Smooth muscle cell (in vitro differentiated cells): Measurements from ENCODE around the gene DAPK3. TPM values are rescaled to one million over a fixed set of nuclear protein-coding genes. Genes with fewer than 3 reads are reported as not detected.
A peak's percentile ranks its signal among the peaks of the same experiment; 100 is the strongest.

Source experiments
- DNase-seq: peaks from one replicate; lab custom pipeline; 2025; ENCODE audit not compliant: unreplicated experiment; lab: John Stamatoyannopoulos, UW
- H2AFZ ChIP-seq: fragments of 200-600 bp; sonication (generic); 2 replicates; pipeline ENCODE4 v1.6.0; 2016; ENCODE audit warnings: antibody characterized with exemption, low read depth, mild to moderate bottlenecking
- H3F3A ChIP-seq: fragments of 200-600 bp; sonication (generic); 2 replicates; pipeline ENCODE4 v1.6.0; 2017; ENCODE audit warnings: antibody characterized with exemption, low read depth
- H3K27ac ChIP-seq: fragments of 200-600 bp; sonication (generic); 2 replicates; pipeline ENCODE4 v1.5.1; 2016; ENCODE audit warnings: low read depth, mild to moderate bottlenecking
- H3K27me3 ChIP-seq: fragments of 200-600 bp; sonication (generic); 2 replicates; pipeline ENCODE4 v1.6.1; 2016; ENCODE audit warnings: low read depth, mild to moderate bottlenecking
- H3K36me3 ChIP-seq: fragments of 200-600 bp; sonication (generic); 2 replicates; pipeline ENCODE4 v1.5.1; 2016; ENCODE audit warnings: low read depth
- H3K4me1 ChIP-seq: fragments of 200-600 bp; sonication (generic); 2 replicates; pipeline ENCODE4 v1.5.1; 2016; ENCODE audit warnings: low read depth
- H3K4me2 ChIP-seq: fragments of 200-600 bp; sonication (generic); 2 replicates; pipeline ENCODE4 v1.6.0; 2016; ENCODE audit warnings: mild to moderate bottlenecking
- H3K4me3 ChIP-seq: fragments of 200-600 bp; sonication (generic); 2 replicates; pipeline ENCODE4 v1.5.1; 2016; ENCODE audit warnings: mild to moderate bottlenecking
- H3K79me2 ChIP-seq: fragments of 200-600 bp; sonication (generic); 2 replicates; pipeline ENCODE4 v1.6.0; 2016; ENCODE audit warnings: low read depth, mild to moderate bottlenecking
- H3K9ac ChIP-seq: fragments of 200-600 bp; sonication (generic); 2 replicates; pipeline ENCODE4 v1.6.0; 2016; ENCODE audit warnings: low read depth
- H3K9me3 ChIP-seq: fragments of 200-600 bp; sonication (generic); replicated peaks from 2 replicates; pipeline ENCODE4 v1.5.1; 2016; ENCODE audit warnings: low read depth
- H4K20me1 ChIP-seq: fragments of 200-600 bp; sonication (generic); 2 replicates; pipeline ENCODE4 v1.6.0; 2016; ENCODE audit warnings: low read depth
- WGBS: methylation state at CpG from one replicate; pipeline ENCODE4 v1.1.7; 2016; ENCODE audit warnings: low lambda C conversion rate; 5-methylcytosine and 5-hydroxymethylcytosine counted together
- polyA plus RNA-seq: library from polyadenylated mRNA; unstranded; fragments of >200 nt; fragmentation: Nextera tagmentation; extraction: Ambion mirVana; gene quantifications from 2 replicates; pipeline ENCODE4 v1.2.1, GENCODE V29; 2016
- total RNA-seq: library from RNA; depleted of rRNA; stranded (reverse); fragments of >200 nt; gene quantifications from 2 replicates; pipeline ENCODE4 v1.2.3, GENCODE V29; 2014
- TF ChIP-seq, protein P1 (sequence below): fragments of 200-600 bp; sonication (generic); IDR thresholded peaks from 2 replicates; pipeline ENCODE4 v1.5.1; 2017; ENCODE audit warnings: borderline replicate concordance, mild to moderate bottlenecking, antibody characterized with exemption; ENCODE audit not compliant: insufficient read depth, poor library complexity, severe bottlenecking

Gene DAPK3
- total and polyA plus RNA-seq, 2 experiments from 2014 or later: 82.9 to 113 TPM

DNA sequence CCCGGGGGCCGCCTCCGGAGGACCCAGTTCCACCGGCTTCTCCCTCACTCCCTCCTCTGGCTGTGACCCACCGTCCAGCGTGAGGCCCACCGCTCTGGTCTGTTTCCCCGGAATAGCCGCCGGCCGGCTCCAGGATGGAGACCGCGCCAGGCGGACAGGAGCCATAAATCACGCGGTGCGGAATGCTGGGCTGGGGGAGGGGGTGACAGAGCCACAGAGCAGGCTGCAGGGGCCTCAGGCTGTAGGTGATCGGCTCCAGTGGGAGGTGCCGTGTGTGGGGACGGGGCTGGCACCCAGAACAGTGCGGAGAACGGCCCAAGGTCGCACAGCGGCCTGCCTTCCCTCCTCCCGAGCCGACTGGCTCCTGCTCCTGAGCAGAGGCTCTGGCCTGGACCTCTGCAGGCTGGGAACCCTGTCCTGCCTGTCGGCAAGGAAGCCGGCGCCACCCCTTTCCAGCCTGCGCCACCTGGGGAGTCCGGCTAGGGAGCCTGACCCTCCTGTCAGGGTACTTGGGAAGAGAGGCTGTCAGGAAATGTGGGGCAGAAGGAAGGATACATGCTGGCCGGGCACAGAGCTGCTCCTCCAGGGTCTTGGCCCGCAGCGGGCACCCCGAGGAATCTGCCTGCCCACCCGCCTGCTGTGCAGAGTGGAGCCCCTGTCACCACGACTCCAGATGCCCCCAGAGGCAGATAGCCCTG, 45.0 kb upstream of the DAPK3 start:
- 78% methylated on average over 34 of the region's 37 CpGs for WGBS
- H3K79me2 ChIP-seq: peaks cover 47% of the 10 kb centered on the region
- peaks cover 93% of the 10 kb centered on the region for H4K20me1 ChIP-seq

DNA sequence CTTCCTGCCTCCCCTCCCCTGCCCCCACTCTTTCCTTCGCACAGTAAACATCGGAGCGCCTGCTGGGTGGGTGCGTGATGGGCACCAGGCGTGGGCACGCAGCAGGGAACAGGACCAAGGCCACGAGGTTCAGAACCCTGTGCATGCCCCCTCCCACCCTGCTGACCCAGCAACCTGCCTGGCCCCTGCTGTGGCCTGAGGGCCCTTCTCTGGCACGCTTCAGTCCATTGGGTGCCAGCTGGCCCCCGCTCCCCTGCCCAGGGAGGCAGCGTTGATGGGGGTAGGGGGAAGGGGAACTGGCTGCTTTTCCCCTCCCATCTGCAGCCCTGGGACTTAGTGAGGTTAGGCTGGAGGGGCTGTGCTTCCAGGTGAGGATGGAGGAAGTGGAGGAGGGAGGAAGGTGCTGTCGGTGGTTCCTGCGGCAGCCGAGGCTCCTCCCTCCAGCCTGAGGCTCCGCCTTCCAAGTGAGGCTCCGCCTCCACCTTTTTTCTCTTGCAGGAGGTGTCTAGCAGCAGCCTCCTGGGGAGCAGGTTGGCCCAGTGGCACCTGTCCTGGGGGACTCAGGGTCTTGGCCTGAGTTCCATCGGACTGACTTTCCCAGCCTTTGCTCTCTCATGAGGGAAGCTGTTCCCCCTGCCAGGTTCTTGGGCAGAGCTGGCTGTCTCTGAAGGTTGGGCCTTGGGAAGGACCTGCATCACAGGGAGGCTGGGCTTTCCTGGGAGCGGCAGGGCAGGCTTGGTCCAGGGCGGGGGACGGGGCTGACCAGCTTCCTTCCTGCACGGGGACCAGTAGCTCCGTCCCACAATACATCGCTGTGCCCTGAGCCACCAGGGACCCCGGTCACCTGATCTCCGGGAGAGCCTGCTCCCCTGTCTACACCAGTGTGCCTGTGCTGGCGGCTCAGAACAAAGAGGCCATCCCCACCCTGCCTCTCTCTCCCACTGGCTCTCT, 43.9 kb upstream of the DAPK3 start:
- no peaks in the 10 kb centered on the region for H3K4me1 ChIP-seq
- H3K9ac ChIP-seq: no peak overlapping the region
- H3K4me3 ChIP-seq: no peak overlapping the region
- peak overlapping the region; percentile 22 for H3K4me2 ChIP-seq
- no peaks in the 10 kb centered on the region for H3K9me3 ChIP-seq
- no peaks in the 10 kb centered on the region for H3K36me3 ChIP-seq
- peaks cover 94% of the 10 kb centered on the region for H4K20me1 ChIP-seq
- H3K27ac ChIP-seq: no peak overlapping the region
- TF ChIP-seq, protein P1, sequence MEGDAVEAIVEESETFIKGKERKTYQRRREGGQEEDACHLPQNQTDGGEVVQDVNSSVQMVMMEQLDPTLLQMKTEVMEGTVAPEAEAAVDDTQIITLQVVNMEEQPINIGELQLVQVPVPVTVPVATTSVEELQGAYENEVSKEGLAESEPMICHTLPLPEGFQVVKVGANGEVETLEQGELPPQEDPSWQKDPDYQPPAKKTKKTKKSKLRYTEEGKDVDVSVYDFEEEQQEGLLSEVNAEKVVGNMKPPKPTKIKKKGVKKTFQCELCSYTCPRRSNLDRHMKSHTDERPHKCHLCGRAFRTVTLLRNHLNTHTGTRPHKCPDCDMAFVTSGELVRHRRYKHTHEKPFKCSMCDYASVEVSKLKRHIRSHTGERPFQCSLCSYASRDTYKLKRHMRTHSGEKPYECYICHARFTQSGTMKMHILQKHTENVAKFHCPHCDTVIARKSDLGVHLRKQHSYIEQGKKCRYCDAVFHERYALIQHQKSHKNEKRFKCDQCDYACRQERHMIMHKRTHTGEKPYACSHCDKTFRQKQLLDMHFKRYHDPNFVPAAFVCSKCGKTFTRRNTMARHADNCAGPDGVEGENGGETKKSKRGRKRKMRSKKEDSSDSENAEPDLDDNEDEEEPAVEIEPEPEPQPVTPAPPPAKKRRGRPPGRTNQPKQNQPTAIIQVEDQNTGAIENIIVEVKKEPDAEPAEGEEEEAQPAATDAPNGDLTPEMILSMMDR: no peak
- H3K27me3 ChIP-seq: no peaks in the 10 kb centered on the region
- WGBS: 91% methylated on average over 25 of the region's 25 CpGs
- no peak overlapping the region for H2AFZ ChIP-seq
- peaks cover 50% of the 10 kb centered on the region for H3K79me2 ChIP-seq
- H3F3A ChIP-seq: no peaks in the 10 kb centered on the region
- no peak for DNase-seq

More for the DNA sequence above, 45.0 kb upstream of the DAPK3 start:
- no peaks in the 10 kb centered on the region for H3K4me1 ChIP-seq
- no peak overlapping the region for H3K27ac ChIP-seq
- TF ChIP-seq, protein P1: no peak
- H3F3A ChIP-seq: no peaks in the 10 kb centered on the region
- H3K4me3 ChIP-seq: no peak overlapping the region
- H3K9me3 ChIP-seq: no peaks in the 10 kb centered on the region
- no peaks in the 10 kb centered on the region for H3K36me3 ChIP-seq
- H3K9ac ChIP-seq: no peak overlapping the region
- H3K27me3 ChIP-seq: no peaks in the 10 kb centered on the region
- peak overlapping the region; percentile 22 for H3K4me2 ChIP-seq
- no peak for DNase-seq
- no peak overlapping the region for H2AFZ ChIP-seq

DNA sequence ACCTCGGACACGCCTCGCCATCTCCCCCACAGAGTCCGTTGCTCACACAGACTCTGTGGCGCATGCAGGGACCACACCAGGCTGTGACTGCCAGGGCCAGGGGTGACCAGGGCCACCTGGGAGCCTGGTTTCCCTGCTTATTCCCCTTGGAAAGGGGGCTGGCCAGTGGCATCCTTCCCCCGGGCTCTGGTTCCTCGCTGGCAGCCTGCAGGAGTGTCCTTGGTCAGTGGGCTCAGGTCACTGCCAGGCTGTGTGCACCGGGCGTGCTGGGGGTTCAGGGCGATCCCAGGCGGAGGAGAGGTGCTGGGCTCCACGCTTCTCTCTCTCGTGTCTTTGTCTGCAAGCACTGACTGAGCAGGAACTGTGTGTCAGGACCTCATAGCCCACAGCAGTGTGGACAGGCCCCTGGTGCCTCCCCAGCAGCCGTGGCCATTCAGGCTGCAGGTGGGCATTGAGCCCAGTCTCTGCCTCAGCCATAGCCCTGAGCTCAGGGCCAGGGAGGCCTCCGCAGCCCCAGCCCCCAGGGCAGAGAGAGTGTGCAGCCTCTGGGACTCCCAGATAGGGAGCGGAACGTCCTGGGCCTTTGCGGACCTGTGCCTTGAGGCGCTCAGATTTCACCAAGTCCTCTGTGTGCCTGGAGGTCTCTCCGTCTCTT, 43.1 kb upstream of the DAPK3 start:
- Histone ChIP-seq H3F3A (no peaks in the 10 kb centered on the region), H3K27me3 (no peaks in the 10 kb centered on the region), H3K27ac (no peak overlapping the region), H3K9me3 (no peaks in the 10 kb centered on the region), H3K9ac (no peak overlapping the region), H3K79me2 (peaks cover 51% of the 10 kb centered on the region), H3K36me3 (no peaks in the 10 kb centered on the region), H3K4me2 (no peak overlapping the region), H3K4me1 (peaks cover 3% of the 10 kb centered on the region), H4K20me1 (peaks cover 94% of the 10 kb centered on the region), H3K4me3 (no peak overlapping the region), H2AFZ (no peak overlapping the region)
- DNase-seq: no peak
- 98% methylated on average over 20 of the region's 20 CpGs for WGBS
- TF ChIP-seq, protein P1: no peak
